Gastrocnemius medialis (tissue), 4 donors: ENCODE results near the gene CFAP299. TPM values are rescaled to one million over a fixed set of nuclear protein-coding genes. Genes with fewer than 3 reads are reported as not detected.

Experiments used
- ATAC-seq, 2 donors: fragments of 150-250 bp; one replicate each; pipeline ENCODE4 v1.9.1; 2016
- DNase-seq, 2 donors: peaks; one replicate each; pipeline ENCODE4 v3.0.0-alpha.2; 2019
- H3K27ac ChIP-seq, 4 donors: fragments of 200-600 bp; sonication (generic); 1 replicate in 1 of 4; 2 replicates in 3 of 4; pipeline ENCODE4 v1.5.1; 2016 to 2018; ENCODE audit warnings: mild to moderate bottlenecking in 2 of 4, moderate library complexity in 1 of 4
- H3K27me3 ChIP-seq, 3 donors: fragments of 200-600 bp; sonication (generic) in 2 of 3; 1 replicate in 1 of 3; 2 replicates in 2 of 3; pipeline versions ENCODE4 v1.5.1 to v1.6.0; 2016 to 2019; ENCODE audit warnings: mild to moderate bottlenecking in 1 of 3, moderate library complexity in 1 of 3
- H3K36me3 ChIP-seq, 2 donors: fragments of 200-600 bp; sonication (generic) in 1 of 2; one replicate each; pipeline ENCODE4 v1.5.1; 2017 to 2018
- H3K4me1 ChIP-seq, 2 donors: fragments of 200-600 bp; sonication (generic) in 1 of 2; one replicate each; pipeline ENCODE4 v1.5.1; 2016 to 2017; ENCODE audit warnings: mild to moderate bottlenecking in 2 of 2
- H3K4me3 ChIP-seq, 4 donors: fragments of 200-600 bp; sonication (generic) in 3 of 4; 1 replicate in 1 of 4; 2 replicates in 3 of 4; pipeline ENCODE4 v1.5.1; 2016 to 2019; ENCODE audit warnings: mild to moderate bottlenecking in 2 of 4
- H3K9me3 ChIP-seq, 3 donors: fragments of 200-600 bp; sonication (generic) in 2 of 3; 1 replicate in 1 of 3; 2 replicates in 2 of 3; pipeline ENCODE4 v1.5.1; 2016 to 2019
- POLR2A ChIP-seq, 2 donors: fragments of 450-650 bp; IDR thresholded peaks; one replicate each; pipeline ENCODE4 v1.6.1; 2017; ENCODE audit warnings: antibody characterized with exemption in 2 of 2, mild to moderate bottlenecking in 2 of 2, moderate library complexity in 2 of 2
- in situ Hi-C, 4 donors: fragments of 200-750 bp; cut with MboI; loops; one replicate each; pipeline versions ENCODE4 v1.15.0 to v1.8.0; 2017; ENCODE audit warnings: low sequenced_read_pairs in 4 of 4
- intact Hi-C: fragments of 100-400 bp; cut with DNase I; formaldehyde crosslinking; loops from one replicate; pipeline ENCODE4 v1.15.1; 2023; ENCODE audit warnings: low total_unique reads
- total RNA-seq, 4 donors: library from RNA; depleted of rRNA; stranded (reverse); fragments of >200 nt; gene quantifications; one replicate each; pipeline versions ENCODE4 v1.1.0 to v1.2.3, GENCODE V29; 2016
- TF ChIP-seq, protein P1 (sequence below), 5 experiments: fragments of 450-650 bp in 3 of 5; fragments of 200-600 bp in 2 of 5; sonication (generic) in 2 of 5; IDR thresholded peaks in 4 of 5; conservative IDR thresholded peaks in 1 of 5; 1 replicate in 4 of 5; 2 replicates in 1 of 5; pipeline ENCODE4 v1.5.1; 2016 to 2019; ENCODE audit warnings: antibody characterized with exemption in 5 of 5, mild to moderate bottlenecking in 3 of 5, moderate library complexity in 3 of 5

CFAP299 gene
- total RNA-seq, 4 donors from 2014 or later, result not detected

DNA sequence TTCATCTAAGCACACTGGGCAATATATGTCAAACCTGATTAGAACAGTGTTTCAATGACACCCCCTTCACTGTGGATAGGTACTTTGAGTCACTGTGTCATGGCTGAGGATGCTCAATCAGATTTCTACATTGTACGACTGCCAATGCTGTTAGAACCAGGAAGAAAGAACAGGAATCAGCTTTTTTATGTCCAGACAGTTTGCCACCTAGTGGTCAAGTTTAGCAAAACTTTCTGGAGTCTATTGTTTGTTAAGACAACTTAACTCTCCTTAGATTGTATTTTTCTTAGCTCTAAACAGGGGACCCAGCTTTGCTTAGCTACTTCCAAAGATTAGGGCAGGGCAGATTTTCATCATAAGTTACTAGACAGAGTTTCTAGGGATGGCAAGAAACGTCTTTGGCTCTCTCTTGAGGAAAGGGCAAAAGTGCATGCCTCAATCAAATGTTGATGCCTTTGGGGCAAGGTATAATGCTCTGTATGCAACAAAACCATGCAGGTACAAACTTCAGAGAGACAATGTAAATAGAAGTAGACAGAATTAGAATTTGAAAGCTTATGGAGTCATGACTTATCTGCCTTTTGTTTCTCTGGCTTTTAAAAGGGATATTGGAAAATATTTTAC lies 654.5 kb downstream of the CFAP299 start:
- no peak overlapping the region for H3K4me3 ChIP-seq
- H3K9me3 ChIP-seq, result no peaks in the 10 kb centered on the region
- in situ Hi-C loops, result loop anchor here (5.0 to 25.0 kb wide), 3 partner anchors 623 to 628 kb away; no protein-coding TSS in a partner anchor
- ATAC-seq (peak in 1 of 2 donors; percentile 9), DNase-seq (no peak)
- no peak overlapping the region for H3K27ac ChIP-seq
- H3K4me1 ChIP-seq, result no peaks in the 10 kb centered on the region
- TF ChIP-seq, protein P1, sequence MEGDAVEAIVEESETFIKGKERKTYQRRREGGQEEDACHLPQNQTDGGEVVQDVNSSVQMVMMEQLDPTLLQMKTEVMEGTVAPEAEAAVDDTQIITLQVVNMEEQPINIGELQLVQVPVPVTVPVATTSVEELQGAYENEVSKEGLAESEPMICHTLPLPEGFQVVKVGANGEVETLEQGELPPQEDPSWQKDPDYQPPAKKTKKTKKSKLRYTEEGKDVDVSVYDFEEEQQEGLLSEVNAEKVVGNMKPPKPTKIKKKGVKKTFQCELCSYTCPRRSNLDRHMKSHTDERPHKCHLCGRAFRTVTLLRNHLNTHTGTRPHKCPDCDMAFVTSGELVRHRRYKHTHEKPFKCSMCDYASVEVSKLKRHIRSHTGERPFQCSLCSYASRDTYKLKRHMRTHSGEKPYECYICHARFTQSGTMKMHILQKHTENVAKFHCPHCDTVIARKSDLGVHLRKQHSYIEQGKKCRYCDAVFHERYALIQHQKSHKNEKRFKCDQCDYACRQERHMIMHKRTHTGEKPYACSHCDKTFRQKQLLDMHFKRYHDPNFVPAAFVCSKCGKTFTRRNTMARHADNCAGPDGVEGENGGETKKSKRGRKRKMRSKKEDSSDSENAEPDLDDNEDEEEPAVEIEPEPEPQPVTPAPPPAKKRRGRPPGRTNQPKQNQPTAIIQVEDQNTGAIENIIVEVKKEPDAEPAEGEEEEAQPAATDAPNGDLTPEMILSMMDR (IDR thresholded peaks at IDR 0.05 in 4 of 5, conservative IDR thresholded peaks at IDR 0.05 in 1 of 5), result peak in 3 of 5 experiments; percentile 19 to 63 (median 54)
- no peak for TF ChIP-seq POLR2A (IDR thresholded peaks at IDR 0.05)
- H3K36me3 ChIP-seq, result no peaks in the 10 kb centered on the region
- H3K27me3 ChIP-seq, result no peaks in the 10 kb centered on the region
- intact Hi-C loops, result loop anchor here (1.0 kb wide), 1 partner anchor 624 kb away; no protein-coding TSS in a partner anchor

DNA sequence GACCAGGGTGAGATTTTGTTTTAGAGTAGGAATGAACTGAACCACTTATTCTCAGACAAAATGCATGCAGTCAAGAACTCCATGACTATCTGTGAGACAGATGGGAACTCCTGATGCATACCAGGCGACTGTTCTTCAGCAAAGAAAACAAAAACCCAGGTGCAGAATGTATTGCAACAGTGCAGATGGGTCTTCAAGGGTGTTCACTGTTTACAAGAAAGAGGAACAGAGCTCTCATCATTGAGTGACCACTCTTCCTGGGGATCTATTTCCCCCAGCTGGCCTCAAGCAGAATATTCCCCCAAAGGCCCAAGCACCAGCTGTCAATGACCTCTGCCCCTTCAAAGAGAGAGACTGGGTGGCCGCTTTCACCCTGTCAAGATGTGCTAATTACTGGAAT lies 655.3 kb downstream of the CFAP299 start:
- ATAC-seq (no peak), DNase-seq (no peak)
- no peaks in the 10 kb centered on the region for H3K9me3 ChIP-seq
- no peaks in the 10 kb centered on the region for H3K36me3 ChIP-seq
- no peaks in the 10 kb centered on the region for H3K27me3 ChIP-seq
- in situ Hi-C loops (loop anchor here (5.0 to 25.0 kb wide), 3 partner anchors 624 to 629 kb away; no protein-coding TSS in a partner anchor), intact Hi-C loops (loop anchor here (1.0 kb wide), 1 partner anchor 625 kb away; no protein-coding TSS in a partner anchor)
- no peak for TF ChIP-seq POLR2A (IDR thresholded peaks at IDR 0.05)
- TF ChIP-seq, protein P1 (IDR thresholded peaks at IDR 0.05 in 4 of 5, conservative IDR thresholded peaks at IDR 0.05 in 1 of 5), result no peak
- no peaks in the 10 kb centered on the region for H3K4me1 ChIP-seq
- H3K4me3 ChIP-seq, result no peak overlapping the region
- no peak overlapping the region for H3K27ac ChIP-seq

DNA sequence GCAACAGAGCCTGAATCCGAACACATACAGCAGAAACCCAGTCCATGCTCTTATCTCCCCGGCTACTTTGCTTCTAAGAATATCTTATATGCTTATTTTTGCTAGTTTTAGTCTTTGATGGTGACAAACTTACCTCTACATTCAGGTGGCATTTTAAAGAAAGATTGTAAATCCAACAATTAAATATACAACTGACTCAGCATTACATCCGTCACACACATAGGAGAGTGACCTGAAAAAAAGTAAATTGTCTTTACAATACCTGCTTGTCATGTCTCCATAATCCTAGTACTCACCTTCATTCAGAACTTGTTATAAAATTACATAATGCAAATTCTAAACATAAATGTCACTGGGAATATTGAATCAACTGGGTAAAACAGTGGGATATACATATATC lies 664.4 kb downstream of the CFAP299 start:
- intact Hi-C loops (no loop called here), in situ Hi-C loops (loop anchor here in 2 of 4 donors (25.0 kb wide), 1 partner anchor 638 kb away; no protein-coding TSS in a partner anchor)
- Histone ChIP-seq H3K36me3 (no peaks in the 10 kb centered on the region), H3K9me3 (no peaks in the 10 kb centered on the region), H3K4me3 (no peak overlapping the region), H3K27ac (no peak overlapping the region), H3K27me3 (no peaks in the 10 kb centered on the region), H3K4me1 (no peaks in the 10 kb centered on the region)
- TF ChIP-seq, protein P1 (IDR thresholded peaks at IDR 0.05 in 4 of 5, conservative IDR thresholded peaks at IDR 0.05 in 1 of 5), result no peak
- TF ChIP-seq POLR2A (IDR thresholded peaks at IDR 0.05), result no peak
- no peak for DNase-seq
- no peak for ATAC-seq

DNA sequence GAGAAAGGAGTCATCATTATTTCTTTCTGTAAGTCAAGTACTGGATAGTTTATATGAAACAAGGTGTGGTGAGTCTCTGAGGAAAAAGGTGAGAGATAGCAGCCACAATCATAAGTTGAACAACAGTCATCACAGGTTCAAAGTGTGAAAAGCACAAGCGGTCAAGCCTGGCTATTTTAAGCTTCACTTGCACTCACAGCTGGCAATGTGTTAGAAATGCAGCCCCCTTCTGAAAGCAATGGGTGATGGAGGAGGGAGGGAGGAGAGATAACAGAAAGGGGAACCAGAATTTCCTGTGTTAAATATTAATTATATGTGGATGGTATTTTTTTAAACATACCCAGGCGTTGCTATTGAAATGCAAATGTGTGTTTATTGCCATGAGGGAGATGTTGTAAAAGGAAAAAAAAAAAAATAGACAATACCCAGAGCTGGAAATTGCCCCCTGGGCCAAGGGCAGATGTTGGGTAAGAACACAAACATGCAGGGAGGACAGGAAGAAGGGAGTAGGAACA lies 668.1 kb downstream of the CFAP299 start:
- Histone ChIP-seq H3K4me3 (no peak overlapping the region), H3K27me3 (no peaks in the 10 kb centered on the region), H3K36me3 (no peaks in the 10 kb centered on the region), H3K9me3 (no peaks in the 10 kb centered on the region), H3K27ac (no peak overlapping the region), H3K4me1 (no peaks in the 10 kb centered on the region)
- ATAC-seq (no peak), DNase-seq (no peak)
- TF ChIP-seq POLR2A (IDR thresholded peaks at IDR 0.05), result no peak
- TF ChIP-seq, protein P1 (IDR thresholded peaks at IDR 0.05 in 4 of 5, conservative IDR thresholded peaks at IDR 0.05 in 1 of 5), result no peak
- in situ Hi-C loops, result no loop called here
- intact Hi-C loops, result no loop called here
